Heart left ventricle (tissue), 16 donors: Measurements from ENCODE around the gene ACKR4. TPM values are rescaled to one million over a fixed set of nuclear protein-coding genes. Genes with fewer than 3 reads are reported as not detected.
"Not testable (repeated sequence)": the region's sequence is repeated elsewhere in the genome, so short reads cannot be mapped to it uniquely, and the experiment has no call there.

Experiments
- ATAC-seq, 4 donors: fragments of 200-7000 bp; cut with Tn5 transposase; one replicate each; pipeline ENCODE4 v1.9.1; 2020 to 2022; ENCODE audit warnings: moderate library complexity in 4 of 4, mild to moderate bottlenecking in 3 of 4, moderate number of reproducible peaks in 1 of 4
- DNase-seq, 5 donors: peaks; one replicate each; pipeline ENCODE4 v3.0.0-alpha.2; 2020
- H3K27ac ChIP-seq, 12 donors: fragments of 200-600 bp; sonication (generic) in 4 of 12; one replicate each; pipeline versions ENCODE4 v1.5.0 to v1.8.0; 2016 to 2022; ENCODE audit warnings: mild to moderate bottlenecking in 2 of 12
- H3K27me3 ChIP-seq, 9 donors: fragments of 200-600 bp; sonication (generic) in 2 of 9; one replicate each; pipeline versions ENCODE4 v1.5.1 to v1.8.0; 2016 to 2022; ENCODE audit warnings: mild to moderate bottlenecking in 3 of 9
- H3K36me3 ChIP-seq, 9 donors: fragments of 200-600 bp; sonication (generic) in 2 of 9; one replicate each; pipeline versions ENCODE4 v1.5.0 to v1.8.0; 2018 to 2022; ENCODE audit warnings: mild to moderate bottlenecking in 2 of 9
- H3K4me1 ChIP-seq, 12 donors: fragments of 200-600 bp; sonication (generic) in 4 of 12; one replicate each; pipeline versions ENCODE4 v1.5.0 to v1.8.0; 2016 to 2022; ENCODE audit warnings: mild to moderate bottlenecking in 3 of 12
- H3K4me3 ChIP-seq, 12 donors: fragments of 200-600 bp; sonication (generic) in 4 of 12; one replicate each; pipeline versions ENCODE4 v1.5.0 to v1.8.0; 2017 to 2022; ENCODE audit warnings: mild to moderate bottlenecking in 9 of 12, moderate library complexity in 4 of 12
- H3K9me3 ChIP-seq, 12 donors: fragments of 200-600 bp; sonication (generic) in 4 of 12; one replicate each; pipeline versions ENCODE4 v1.5.0 to v1.8.0; 2016 to 2022; ENCODE audit warnings: mild to moderate bottlenecking in 1 of 12
- POLR2A ChIP-seq, 2 donors: fragments of 450-650 bp; IDR thresholded peaks; one replicate each; pipeline ENCODE4 v1.6.1; 2017; ENCODE audit warnings: antibody characterized with exemption in 2 of 2, mild to moderate bottlenecking in 2 of 2, moderate library complexity in 2 of 2
- WGBS, 4 donors: extraction: QIAGEN DNeasy Blood & Tissue Kit in 2 of 4; methylation state at CpG; one replicate each; pipeline versions ENCODE4 v1.1.5 to v1.1.7; 2013 to 2018; 5-methylcytosine and 5-hydroxymethylcytosine counted together
- intact Hi-C, 10 donors: fragments of 100-400 bp; cut with DNase I; formaldehyde crosslinking; loops; one replicate each; pipeline versions ENCODE4 v1.11.1 to v1.14.2; 2022
- polyA plus RNA-seq, 2 donors: library from polyadenylated mRNA; stranded (reverse); fragments of 200-250 nt; gene quantifications; one replicate each; pipeline ENCODE4 v1.2.3, GENCODE V29; 2013
- total RNA-seq, 9 donors: library from RNA; depleted of rRNA in 2 of 9; stranded (reverse); fragments of >200 nt in 2 of 9; fragmentation: NEBNext Ultra II Directional in 3 of 9; extraction: Animal tissue kit (Norgen Biotek cat#: 25700) in 3 of 9; gene quantifications; one replicate each; pipeline versions ENCODE4 v1.1.0 to v1.2.4, GENCODE V29; 2016 to 2023
- TF ChIP-seq, protein P1 (sequence below), 12 donors: fragments of 200-600 bp; sonication (generic) in 4 of 12; IDR thresholded peaks; one replicate each; pipeline versions ENCODE4 v1.5.0 to v1.8.0; 2018 to 2022; ENCODE audit warnings: antibody characterized with exemption in 12 of 12, mild to moderate bottlenecking in 5 of 12
- donor health status: ischemic (EF 13 %, LVEDD 7.1; RV severe dilation, severe dysfunction).
- donor health status: healthy with polysubstance abuse.
- donor health status: DM: no; HTN: yes; CAD: no.
- donor health status: DM: no; HTN: no; CAD: no.
- donor health status: ischemic (EF 25% LVEDD 6.9; RV normal size, moderate dysfunction).
- donor health status: ischemic (EF 25% LVEDD 5.7; RV mildly dilated, moderate dysfunction).
- donor health status: healthy.
- donor health status: DM: yes; HTN: yes; CAD: no.
- donor health status: ischemic (EF 35%, LVEDD 5.7; RV mildly dilated, moderate dysfunction).
- donor health status: nonischemic (EF 11% LVEDD 7.7; RV severe dilation, severe dysfunction).
- donor health status: DM: yes; HTN: yes; CAD: no.
- donor health status: PGD.
- donor health status: ischemic (EF 29% LVEDD 5.4; RV normal size, mild dysfunction).
- donor health status: nonischemic (EF 23%, LVEDD 6.1; RV moderate dilation, normal function).

The ACKR4 gene
- total and polyA plus RNA-seq, 11 donors, result 0.64 to 3.0 (median 2.0) TPM

DNA sequence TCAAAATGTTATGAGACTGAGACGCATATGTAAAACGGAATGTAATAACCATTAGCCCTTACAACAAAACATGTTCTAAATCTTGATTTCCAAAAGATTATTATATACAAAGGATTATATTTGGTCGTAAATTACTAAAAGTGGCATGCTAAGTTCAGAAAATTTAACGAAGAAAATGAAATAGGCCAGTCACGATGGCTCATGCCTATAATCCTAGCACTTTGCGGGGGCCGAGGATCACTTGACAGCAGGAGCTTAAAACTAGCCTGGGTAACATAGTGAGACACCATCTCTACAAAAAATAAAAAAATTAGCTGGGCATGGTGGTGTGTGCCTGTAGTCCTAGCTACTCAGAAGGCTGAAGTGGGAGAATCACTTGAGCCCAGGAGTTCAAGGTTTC is 33.5 kb downstream of the ACKR4 start:
- 95 to 97% (median 96%) methylated on average over 7 of the region's 7 CpGs for WGBS, 4 donors
- no peak for DNase-seq
- no peak for TF ChIP-seq POLR2A (IDR thresholded peaks at IDR 0.05)
- TF ChIP-seq, protein P1, sequence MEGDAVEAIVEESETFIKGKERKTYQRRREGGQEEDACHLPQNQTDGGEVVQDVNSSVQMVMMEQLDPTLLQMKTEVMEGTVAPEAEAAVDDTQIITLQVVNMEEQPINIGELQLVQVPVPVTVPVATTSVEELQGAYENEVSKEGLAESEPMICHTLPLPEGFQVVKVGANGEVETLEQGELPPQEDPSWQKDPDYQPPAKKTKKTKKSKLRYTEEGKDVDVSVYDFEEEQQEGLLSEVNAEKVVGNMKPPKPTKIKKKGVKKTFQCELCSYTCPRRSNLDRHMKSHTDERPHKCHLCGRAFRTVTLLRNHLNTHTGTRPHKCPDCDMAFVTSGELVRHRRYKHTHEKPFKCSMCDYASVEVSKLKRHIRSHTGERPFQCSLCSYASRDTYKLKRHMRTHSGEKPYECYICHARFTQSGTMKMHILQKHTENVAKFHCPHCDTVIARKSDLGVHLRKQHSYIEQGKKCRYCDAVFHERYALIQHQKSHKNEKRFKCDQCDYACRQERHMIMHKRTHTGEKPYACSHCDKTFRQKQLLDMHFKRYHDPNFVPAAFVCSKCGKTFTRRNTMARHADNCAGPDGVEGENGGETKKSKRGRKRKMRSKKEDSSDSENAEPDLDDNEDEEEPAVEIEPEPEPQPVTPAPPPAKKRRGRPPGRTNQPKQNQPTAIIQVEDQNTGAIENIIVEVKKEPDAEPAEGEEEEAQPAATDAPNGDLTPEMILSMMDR (IDR thresholded peaks at IDR 0.05), result no peak
- intact Hi-C loops, result no loop called here
- Histone ChIP-seq H3K27me3 (no peaks in the 10 kb centered on the region), H3K4me3 (no peak overlapping the region), H3K4me1 (peaks cover 0 to 5% (median 0%) of the 10 kb centered on the region in 12 donors), H3K36me3 (peaks cover 0 to 66% (median 30%) of the 10 kb centered on the region in 9 donors), H3K27ac (no peak overlapping the region), H3K9me3 (no peaks in the 10 kb centered on the region)
- ATAC-seq, result no peak

DNA sequence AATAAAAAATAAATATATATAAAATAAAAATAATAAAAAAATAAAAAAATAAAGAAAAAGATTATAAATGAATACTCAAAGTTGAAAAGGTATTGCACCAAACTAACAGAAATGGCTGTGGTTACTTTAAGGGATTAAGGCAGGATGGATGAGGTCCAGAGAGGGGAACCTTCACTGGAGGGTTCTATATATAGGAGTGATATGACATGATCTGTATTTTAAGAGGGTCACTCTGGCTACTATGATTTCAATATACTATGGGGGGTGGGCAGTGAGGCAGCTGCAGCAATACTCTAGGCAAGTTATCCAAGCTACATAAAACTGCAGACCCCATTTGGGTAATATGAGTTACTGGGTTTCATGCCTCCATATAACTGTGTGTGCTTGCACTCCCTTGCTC is 38.0 kb downstream of the ACKR4 start:
- Histone ChIP-seq H3K27ac (peak overlapping the region in 1 of 12 donors; percentile 18), H3K9me3 (no peaks in the 10 kb centered on the region), H3K4me3 (no peak overlapping the region), H3K4me1 (peaks cover 0 to 7% (median 0%) of the 10 kb centered on the region in 12 donors), H3K27me3 (no peaks in the 10 kb centered on the region), H3K36me3 (peaks cover 0 to 70% (median 29%) of the 10 kb centered on the region in 9 donors)
- ATAC-seq (peak; percentile 94 to 97 (median 96)), DNase-seq (no peak)
- intact Hi-C loops, result no loop called here
- no peak for TF ChIP-seq POLR2A (IDR thresholded peaks at IDR 0.05)
- TF ChIP-seq, protein P1 (IDR thresholded peaks at IDR 0.05), result no peak

DNA sequence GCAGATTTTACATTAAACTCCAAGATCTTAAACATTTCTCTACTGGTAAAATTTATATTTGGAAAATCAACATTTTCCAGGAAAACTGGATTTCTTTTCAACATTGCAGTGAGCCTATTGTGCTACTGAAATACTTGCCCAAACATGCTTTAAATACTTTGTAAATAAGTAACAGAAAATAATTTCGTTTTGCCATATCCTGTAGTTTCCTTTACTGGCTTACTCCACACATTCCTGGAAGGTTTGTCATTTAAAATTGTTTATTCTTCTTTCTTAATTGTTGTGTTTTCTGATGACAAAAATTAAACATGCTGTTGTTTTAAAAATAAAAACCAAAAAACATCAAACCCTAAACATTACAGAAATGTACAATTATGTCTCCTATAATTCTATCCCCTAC is 40.5 kb downstream of the ACKR4 start:
- DNase-seq (no peak), ATAC-seq (no peak)
- no peaks in the 10 kb centered on the region for H3K27me3 ChIP-seq
- WGBS, 4 donors, result 37 to 54% (median 53%) methylated on average over 1 of the region's 1 CpG
- peaks cover 0 to 69% (median 29%) of the 10 kb centered on the region in 9 donors for H3K36me3 ChIP-seq
- no peak overlapping the region for H3K27ac ChIP-seq
- peaks cover 0 to 7% (median 0%) of the 10 kb centered on the region in 12 donors for H3K4me1 ChIP-seq
- intact Hi-C loops, result no loop called here
- H3K9me3 ChIP-seq, result no peaks in the 10 kb centered on the region
- H3K4me3 ChIP-seq, result no peak overlapping the region
- no peak for TF ChIP-seq POLR2A (IDR thresholded peaks at IDR 0.05)
- TF ChIP-seq, protein P1 (IDR thresholded peaks at IDR 0.05), result no peak

DNA sequence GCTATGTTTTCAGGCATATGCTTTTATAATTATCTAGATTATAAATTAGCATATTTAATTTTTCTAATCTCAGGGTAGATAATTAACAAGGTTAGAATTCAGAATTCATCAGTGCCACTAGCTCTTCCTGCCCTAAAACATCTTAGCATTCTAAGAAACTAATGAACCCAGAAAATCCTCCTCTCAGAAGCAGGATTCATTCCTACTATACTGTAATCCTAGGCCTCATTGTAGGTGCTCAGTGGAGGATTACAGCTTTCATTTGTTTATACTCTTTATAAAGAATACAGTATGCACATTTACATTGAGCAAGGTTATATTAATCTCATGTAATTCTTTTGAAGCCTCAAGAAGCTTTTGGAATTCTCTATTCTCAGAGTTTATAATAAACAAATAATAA is 41.6 kb downstream of the ACKR4 start:
- no peak overlapping the region for H3K27ac ChIP-seq
- TF ChIP-seq, protein P1 (IDR thresholded peaks at IDR 0.05), result no peak
- no peak for TF ChIP-seq POLR2A (IDR thresholded peaks at IDR 0.05)
- peaks cover 0 to 72% (median 29%) of the 10 kb centered on the region in 9 donors for H3K36me3 ChIP-seq

DNA sequence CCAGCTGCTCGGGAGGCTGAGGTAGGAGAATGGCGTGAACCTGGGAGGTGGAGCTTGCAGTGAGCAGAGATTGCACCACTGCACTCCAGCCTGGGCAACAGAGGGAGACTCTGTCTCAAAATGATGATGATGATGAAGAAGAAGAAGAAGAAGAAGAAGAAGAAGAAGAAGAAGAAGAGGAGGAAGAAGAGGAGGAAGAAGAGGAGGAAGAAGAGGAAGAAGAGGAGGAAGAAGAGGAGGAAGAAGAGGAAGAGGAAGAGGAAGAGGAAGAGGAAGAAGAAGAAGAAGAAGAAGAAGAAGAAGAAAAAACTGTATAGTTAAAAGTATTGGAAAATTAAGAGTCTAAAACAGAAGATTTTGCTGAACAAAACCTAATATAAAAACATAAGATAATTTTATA is 44.4 kb downstream of the ACKR4 start:
- not testable (repeated sequence) for H3K4me1 ChIP-seq, DNase-seq, H3K27ac ChIP-seq, H3K9me3 ChIP-seq, H3K4me3 ChIP-seq, H3K27me3 ChIP-seq, ATAC-seq
- WGBS, 4 donors, result 87 to 92% (median 89%) methylated on average over 2 of the region's 2 CpGs
- intact Hi-C loops, result loop anchor here in 2 of 10 donors (2.0 to 10.0 kb wide), 2 partner anchors 105 to 287 kb away; no protein-coding TSS in a partner anchor
- H3K36me3 ChIP-seq, result peaks cover 0 to 60% (median 27%) of the 10 kb centered on the region in 9 donors

More for the DNA sequence above, 41.6 kb downstream of the ACKR4 start:
- no peak for ATAC-seq
- no peak overlapping the region for H3K4me3 ChIP-seq
- H3K27me3 ChIP-seq, result no peaks in the 10 kb centered on the region
- H3K9me3 ChIP-seq, result no peaks in the 10 kb centered on the region
- intact Hi-C loops, result no loop called here
- peaks cover 0 to 7% (median 0%) of the 10 kb centered on the region in 12 donors for H3K4me1 ChIP-seq
- DNase-seq, result no peak
